SU-DHL-6 (cell line): Measurements from ENCODE around the gene OPA3.
A peak's percentile ranks its signal among the peaks of the same experiment; 100 is the strongest.

Experiments
- H2AFZ ChIP-seq: fragments of 200-600 bp; sonication (generic); 2 replicates; pipeline ENCODE4 v1.6.1; 2014; ENCODE audit warnings: low read depth, mild to moderate bottlenecking, moderate library complexity, mixed read lengths, antibody characterized with exemption, low read length; ENCODE audit not compliant: severe bottlenecking
- H3F3A ChIP-seq: fragments of 200-600 bp; shearing (Covaris generic); 2 replicates; pipeline ENCODE4 v1.6.0; 2016; ENCODE audit warnings: antibody characterized with exemption, mild to moderate bottlenecking; ENCODE audit not compliant: insufficient read depth
- H3K27ac ChIP-seq: fragments of 200-600 bp; sonication (generic); 2 replicates; pipeline ENCODE4 v1.5.1; 2016; ENCODE audit warnings: low read depth, mild to moderate bottlenecking, low read length, moderate library complexity, mixed read lengths
- H3K27me3 ChIP-seq: fragments of 200-600 bp; sonication (generic), shearing (Covaris generic); 2 replicates; pipeline ENCODE4 v1.6.0; 2014; ENCODE audit warnings: mild to moderate bottlenecking, low read length
- H3K36me3 ChIP-seq: fragments of 200-600 bp; sonication (generic); 2 replicates; pipeline ENCODE4 v1.6.1; 2014; ENCODE audit warnings: mild to moderate bottlenecking, low read length, mixed read lengths
- H3K4me2 ChIP-seq: fragments of 300-600, 200-600 bp; shearing (Covaris generic), sonication (generic); 2 replicates; pipeline ENCODE4 v1.6.0; 2014; ENCODE audit warnings: low read length, low read depth, mild to moderate bottlenecking; ENCODE audit not compliant: poor library complexity, severe bottlenecking
- H3K4me3 ChIP-seq: fragments of 200-600 bp; sonication (generic); 2 replicates; pipeline ENCODE4 v1.5.1; 2014; ENCODE audit warnings: antibody characterized with exemption, low read length, mild to moderate bottlenecking, mixed read lengths; ENCODE audit not compliant: insufficient read depth, poor library complexity, severe bottlenecking
- H3K79me2 ChIP-seq: fragments of 200-600 bp; sonication (generic); 2 replicates; pipeline ENCODE4 v1.6.1; 2014; ENCODE audit warnings: mild to moderate bottlenecking, low read length, moderate library complexity; ENCODE audit not compliant: insufficient read depth
- H3K9ac ChIP-seq: fragments of 200-600 bp; sonication (generic); 2 replicates; pipeline ENCODE4 v1.7.0; 2014; ENCODE audit warnings: mild to moderate bottlenecking, low read length
- H3K9me2 ChIP-seq: fragments of 200-600 bp; sonication (generic); replicated peaks from 2 replicates; pipeline ENCODE4 v1.6.1; 2014; ENCODE audit warnings: low read length; ENCODE audit not compliant: insufficient read depth
- H3K9me3 ChIP-seq: fragments of 200-600 bp; sonication (generic); 2 replicates; pipeline ENCODE4 v1.6.1; 2014; ENCODE audit warnings: low read length, mixed read lengths; ENCODE audit not compliant: insufficient read depth
- H4K20me1 ChIP-seq: fragments of 200-600 bp; sonication (generic); 2 replicates; pipeline ENCODE4 v1.6.1; 2014; ENCODE audit warnings: low read depth, mild to moderate bottlenecking, antibody characterized with exemption, low read length, moderate library complexity, mixed read lengths
- CTCF ChIP-seq: fragments of 200-600 bp; sonication (generic); IDR thresholded peaks from one replicate; pipeline ENCODE4 v1.5.1; 2017; ENCODE audit warnings: antibody characterized with exemption, mild to moderate bottlenecking, low read length, moderate library complexity; ENCODE audit not compliant: insufficient read depth, poor library complexity, severe bottlenecking
- EZH2phosphoT487 ChIP-seq: fragments of 200-600 bp; sonication (generic), shearing (Covaris generic); conservative IDR thresholded peaks from 2 replicates; pipeline ENCODE4 v1.6.1; 2018; ENCODE audit warnings: mild to moderate bottlenecking, antibody characterized with exemption, low read length, moderate library complexity, mixed read lengths

Gene OPA3

GRCh38 chr19:45560686-45561085, 23.9 kb downstream of the OPA3 start:
- no peak overlapping the region for H2AFZ ChIP-seq
- no peaks in the 10 kb centered on the region for H3K36me3 ChIP-seq
- no peak overlapping the region for H3K9ac ChIP-seq
- H4K20me1 ChIP-seq: no peaks in the 10 kb centered on the region
- TF ChIP-seq EZH2phosphoT487 (no peak), CTCF (no peak)
- no peaks in the 10 kb centered on the region for H3K9me2 ChIP-seq
- H3K27me3 ChIP-seq: no peaks in the 10 kb centered on the region
- H3K27ac ChIP-seq: no peak overlapping the region
- H3K4me3 ChIP-seq: no peak overlapping the region
- peaks cover 8% of the 10 kb centered on the region; the same call in 1 of the 2 replicates for H3K79me2 ChIP-seq
- peaks cover 4% of the 10 kb centered on the region; the same call in 1 of the 2 replicates for H3F3A ChIP-seq
- H3K4me2 ChIP-seq: no peak overlapping the region
- H3K9me3 ChIP-seq: no peaks in the 10 kb centered on the region

- Histone ChIP-seq H2AFZ (no peak overlapping the region), H3K36me3 (no peaks in the 10 kb centered on the region), H3K4me2 (no peak overlapping the region), H3F3A (peaks cover 4% of the 10 kb centered on the region; the same call in 1 of the 2 replicates), H3K4me3 (no peak overlapping the region), H4K20me1 (no peaks in the 10 kb centered on the region), H3K79me2 (peaks cover 8% of the 10 kb centered on the region; the same call in 1 of the 2 replicates), H3K27me3 (no peaks in the 10 kb centered on the region), H3K27ac (no peak overlapping the region), H3K9me3 (no peaks in the 10 kb centered on the region), H3K9ac (no peak overlapping the region), H3K9me2 (no peaks in the 10 kb centered on the region)
- TF ChIP-seq CTCF (no peak), EZH2phosphoT487 (no peak)
These were observed 24.6 kb downstream of the OPA3 start for GRCh38 chr19:45560038-45560437.

GRCh38 chr19:45558399-45558878, 26.2 kb downstream of the OPA3 start:
- no peak overlapping the region for H3K9ac ChIP-seq
- no peak overlapping the region for H2AFZ ChIP-seq
- no peak for TF ChIP-seq EZH2phosphoT487
- peak; percentile 96 for TF ChIP-seq CTCF
- peaks cover 4% of the 10 kb centered on the region; the same call in 1 of the 2 replicates for H3F3A ChIP-seq
- no peak overlapping the region for H3K4me2 ChIP-seq
- H3K9me3 ChIP-seq: no peaks in the 10 kb centered on the region
- H3K27ac ChIP-seq: no peak overlapping the region
- no peaks in the 10 kb centered on the region for H3K36me3 ChIP-seq
- H3K79me2 ChIP-seq: peaks cover 8% of the 10 kb centered on the region; the same call in 1 of the 2 replicates
- H3K9me2 ChIP-seq: no peaks in the 10 kb centered on the region
- H3K27me3 ChIP-seq: no peaks in the 10 kb centered on the region
- no peak overlapping the region for H3K4me3 ChIP-seq
- no peaks in the 10 kb centered on the region for H4K20me1 ChIP-seq

GRCh38 chr19:45556835-45557234, 27.8 kb downstream of the OPA3 start:
- Histone ChIP-seq H4K20me1 (no peaks in the 10 kb centered on the region), H3F3A (no peaks in the 10 kb centered on the region)
- no peak for TF ChIP-seq EZH2phosphoT487
- TF ChIP-seq CTCF: no peak

More at GRCh38 chr19:45556835-45557234, 27.8 kb downstream of the OPA3 start:
- no peak overlapping the region for H3K9ac ChIP-seq
- H3K4me2 ChIP-seq: no peak overlapping the region
- peaks cover 8% of the 10 kb centered on the region; the same call in 1 of the 2 replicates for H3K79me2 ChIP-seq
- H2AFZ ChIP-seq: no peak overlapping the region
- H3K36me3 ChIP-seq: no peaks in the 10 kb centered on the region
- H3K27me3 ChIP-seq: no peaks in the 10 kb centered on the region
- H3K9me3 ChIP-seq: no peaks in the 10 kb centered on the region
- H3K27ac ChIP-seq: no peak overlapping the region
- no peak overlapping the region for H3K4me3 ChIP-seq
- H3K9me2 ChIP-seq: no peaks in the 10 kb centered on the region
